H9 (cell line): Measurements from ENCODE around the gene ETFA. TPM values are rescaled to one million over a fixed set of nuclear protein-coding genes. Genes with fewer than 3 reads are reported as not detected.

Experiments used
- DNase-seq: peaks from one replicate; pipeline ENCODE4 v3.0.0-alpha.2; 2017
- H2AFZ ChIP-seq: one replicate; pipeline ENCODE4 v1.6.1; 2013; ENCODE audit warnings: mild to moderate bottlenecking, low read length, control low read depth, moderate library complexity
- H2AK5ac ChIP-seq: 2 replicates; pipeline ENCODE4 v1.6.1; 2013; ENCODE audit warnings: low read length, control low read depth, mixed read lengths; ENCODE audit not compliant: insufficient read length
- H2BK120ac ChIP-seq: one replicate; pipeline ENCODE4 v1.6.1; 2013; ENCODE audit warnings: low read depth, mild to moderate bottlenecking, low read length, control low read depth, inconsistent platforms; ENCODE audit not compliant: poor library complexity, severe bottlenecking
- H2BK12ac ChIP-seq: 2 replicates; pipeline ENCODE4 v1.6.1; 2013; ENCODE audit warnings: low read length, control low read depth, mixed read lengths, low read depth; ENCODE audit not compliant: insufficient read length
- H2BK15ac ChIP-seq: 2 replicates; pipeline ENCODE4 v1.6.1; 2013; ENCODE audit warnings: low read depth, low read length, control low read depth
- H2BK20ac ChIP-seq: one replicate; pipeline ENCODE4 v1.6.1; 2013; ENCODE audit warnings: low read depth, mild to moderate bottlenecking, low read length, control low read depth, inconsistent platforms; ENCODE audit not compliant: poor library complexity, severe bottlenecking
- H2BK5ac ChIP-seq: 2 replicates; pipeline ENCODE4 v1.6.1; 2013; ENCODE audit warnings: low read length, control low read depth, mixed read lengths; ENCODE audit not compliant: insufficient read length
- H3K14ac ChIP-seq: 2 replicates; pipeline ENCODE4 v1.6.1; 2013; ENCODE audit warnings: low read length, control low read depth; ENCODE audit not compliant: insufficient read depth
- H3K18ac ChIP-seq: 2 replicates; pipeline ENCODE4 v1.6.1; 2013; ENCODE audit warnings: low read depth, mild to moderate bottlenecking, mixed read lengths, low read length, control low read depth; ENCODE audit not compliant: insufficient read length
- H3K23ac ChIP-seq: 2 replicates; pipeline ENCODE4 v1.6.1; 2013; ENCODE audit warnings: low read length, control low read depth, mixed read lengths, low read depth; ENCODE audit not compliant: insufficient read length
- H3K23me2 ChIP-seq: 2 replicates; pipeline ENCODE4 v1.6.1; 2013; ENCODE audit warnings: low read depth, mild to moderate bottlenecking, mixed read lengths, low read length, control low read depth; ENCODE audit not compliant: insufficient read length, poor library complexity, severe bottlenecking
- H3K27ac ChIP-seq: 2 replicates; pipeline ENCODE4 v1.5.1; 2013; ENCODE audit warnings: low read length, control low read depth, mixed read lengths, low read depth; ENCODE audit not compliant: insufficient read length
- H3K27me3 ChIP-seq: 2 replicates; pipeline ENCODE4 v1.6.1; 2013; ENCODE audit warnings: low read length, control low read depth, inconsistent platforms; ENCODE audit not compliant: insufficient read depth
- H3K4ac ChIP-seq: 2 replicates; pipeline ENCODE4 v1.6.1; 2013; ENCODE audit warnings: low read depth, mild to moderate bottlenecking, control low read depth, inconsistent platforms, low read length, moderate library complexity
- H3K4me1 ChIP-seq: 2 replicates; pipeline ENCODE4 v1.6.1; 2013; ENCODE audit warnings: low read length, control low read depth, inconsistent platforms; ENCODE audit not compliant: insufficient read depth
- H3K4me2 ChIP-seq: 2 replicates; pipeline ENCODE4 v1.6.1; 2013; ENCODE audit warnings: low read length, control low read depth, mixed read lengths; ENCODE audit not compliant: insufficient read length, insufficient read depth
- H3K56ac ChIP-seq: 2 replicates; pipeline ENCODE4 v1.6.1; 2013; ENCODE audit warnings: low read depth, mild to moderate bottlenecking, mixed read lengths, low read length, control low read depth; ENCODE audit not compliant: insufficient read length
- H3K79me1 ChIP-seq: 2 replicates; pipeline ENCODE4 v1.6.1; 2013; ENCODE audit warnings: low read depth, mild to moderate bottlenecking, moderate library complexity, low read length, control low read depth, inconsistent platforms; ENCODE audit not compliant: insufficient read depth, poor library complexity, severe bottlenecking
- H3K79me2 ChIP-seq: 2 replicates; pipeline ENCODE4 v1.6.1; 2013; ENCODE audit warnings: low read length, control low read depth, inconsistent platforms; ENCODE audit not compliant: insufficient read depth
- H3K9ac ChIP-seq: 2 replicates; pipeline ENCODE4 v1.6.1; 2013; ENCODE audit warnings: low read length, control low read depth, mixed read lengths; ENCODE audit not compliant: insufficient read length; ENCODE audit errors: extremely low read depth
- H3K9me3 ChIP-seq: one replicate; pipeline ENCODE4 v1.6.1; 2013; ENCODE audit warnings: low read depth, low read length, inconsistent platforms; ENCODE audit not compliant: control insufficient read depth
- H3T11ph ChIP-seq: one replicate; pipeline ENCODE4 v1.6.1; 2013; ENCODE audit warnings: mild to moderate bottlenecking, low read length, control low read depth, inconsistent platforms
- H4K20me1 ChIP-seq: one replicate; pipeline ENCODE4 v1.6.1; 2013; ENCODE audit not compliant: control insufficient read depth, insufficient read length, insufficient read depth
- H4K5ac ChIP-seq: 2 replicates; pipeline ENCODE4 v1.6.1; 2013; ENCODE audit warnings: low read depth, mild to moderate bottlenecking, mixed read lengths, low read length, control low read depth; ENCODE audit not compliant: insufficient read length
- H4K8ac ChIP-seq: replicated peaks from 2 replicates; pipeline ENCODE4 v1.6.1; 2013; ENCODE audit warnings: low read length, control low read depth, mixed read lengths, low read depth; ENCODE audit not compliant: insufficient read length
- H4K91ac ChIP-seq: 2 replicates; pipeline ENCODE4 v1.6.1; 2013; ENCODE audit warnings: low read depth, mild to moderate bottlenecking, moderate library complexity, mixed read lengths, low read length, control low read depth; ENCODE audit not compliant: insufficient read length
- H3K27ac Mint-ChIP-seq, 3 experiments: 2 replicates in 2 of 3; 3 replicates in 1 of 3; pipeline ENCODE4 v1.8.0; 2020 to 2021; ENCODE audit warnings: mixed read lengths in 3 of 3, mild to moderate bottlenecking in 1 of 3, moderate library complexity in 1 of 3
- H3K27me3 Mint-ChIP-seq: 2 replicates; pipeline ENCODE4 v1.8.0; 2021; ENCODE audit warnings: low read depth, mild to moderate bottlenecking, moderate library complexity, mixed read lengths
- H3K36me3 Mint-ChIP-seq, 3 experiments: 2 replicates in 2 of 3; 3 replicates in 1 of 3; pipeline ENCODE4 v1.8.0; 2020 to 2021; ENCODE audit warnings: low read depth in 3 of 3, mixed read lengths in 3 of 3; ENCODE audit not compliant: insufficient read depth in 1 of 3
- H3K4me1 Mint-ChIP-seq, 2 experiments: 2 replicates each; pipeline ENCODE4 v1.8.0; 2020; ENCODE audit warnings: mixed read lengths in 2 of 2
- H3K4me3 Mint-ChIP-seq, 2 experiments: 2 replicates in 1 of 2; 3 replicates in 1 of 2; pipeline ENCODE4 v1.8.0; 2020 to 2021; ENCODE audit warnings: mild to moderate bottlenecking in 2 of 2, mixed read lengths in 2 of 2, moderate library complexity in 1 of 2
- H3K9me3 Mint-ChIP-seq, 2 experiments: 2 replicates in 1 of 2; 3 replicates in 1 of 2; pipeline ENCODE4 v1.8.0; 2020; ENCODE audit warnings: mild to moderate bottlenecking in 2 of 2, mixed read lengths in 2 of 2, moderate library complexity in 1 of 2
- WGBS: extraction: QIAGEN DNeasy Blood & Tissue Kit; methylation state at CpG from one replicate; pipeline ENCODE4 v1.1.7; 2013; ENCODE audit warnings: missing lambda C conversion rate, low lambda C conversion rate, mixed read lengths; ENCODE audit not compliant: insufficient read length; ENCODE audit errors: extremely low coverage; 5-methylcytosine and 5-hydroxymethylcytosine counted together
- total RNA-seq: library from RNA; stranded (reverse); gene quantifications from 2 replicates; pipeline ENCODE4 v1.2.1, GENCODE V29; 2021
- TF ChIP-seq, protein P1 (sequence below): fragments of 200-600 bp; sonication (generic); conservative IDR thresholded peaks from 3 replicates; pipeline ENCODE4 v1.8.0; 2021; ENCODE audit warnings: antibody characterized with exemption, mild to moderate bottlenecking

Gene ETFA
- total RNA-seq, 1 experiment from 2014 or later, result 109 TPM

DNA sequence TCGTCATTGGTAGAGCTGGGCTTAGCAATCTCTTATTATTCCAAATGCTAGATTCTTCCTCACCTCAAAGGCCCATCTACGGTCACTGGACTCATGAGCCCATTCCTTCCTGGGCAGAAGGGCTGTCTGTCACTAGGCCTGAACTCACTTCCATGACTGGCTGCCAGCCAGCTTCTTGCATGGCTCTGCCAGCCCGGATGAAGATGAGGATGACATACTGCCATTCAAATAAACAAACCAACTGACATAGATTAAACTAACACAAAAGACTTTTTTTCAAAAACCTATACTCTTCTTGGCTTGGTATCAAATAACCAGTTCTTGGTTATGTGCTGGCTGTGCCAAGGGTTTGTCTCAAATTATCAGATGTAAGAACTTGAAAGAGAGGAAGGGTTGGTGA lies 49.1 kb upstream of the ETFA start:
- no peak for DNase-seq
- Histone ChIP-seq H4K20me1 (no peaks in the 10 kb centered on the region), H2BK5ac (no peak overlapping the region), H3T11ph (no peak overlapping the region), H4K5ac (no peak overlapping the region), H3K79me2 (no peaks in the 10 kb centered on the region), H3K27ac (no peak overlapping the region), H3K23me2 (no peaks in the 10 kb centered on the region), H2BK20ac (no peak overlapping the region), H3K14ac (no peak overlapping the region), H3K9ac (no peak overlapping the region), H3K9me3 (no peaks in the 10 kb centered on the region), H3K56ac (no peak overlapping the region), H3K18ac (no peak overlapping the region), H3K27me3 (no peaks in the 10 kb centered on the region), H2BK120ac (no peak overlapping the region), H3K4me2 (no peak overlapping the region), H2BK15ac (no peak overlapping the region), H2AK5ac (no peak overlapping the region), H4K8ac (no peak overlapping the region), H4K91ac (no peak overlapping the region), H3K4ac (no peak overlapping the region), H3K23ac (no peak overlapping the region), H3K4me1 (no peaks in the 10 kb centered on the region), H2AFZ (no peak overlapping the region), H2BK12ac (no peak overlapping the region), H3K79me1 (no peaks in the 10 kb centered on the region)
- Mint-ChIP-seq H3K4me1 (no peaks in the 10 kb centered on the region), H3K4me3 (no peak overlapping the region), H3K27ac (no peak overlapping the region), H3K9me3 (no peaks in the 10 kb centered on the region), H3K27me3 (peaks cover 3% of the 10 kb centered on the region; the same call in 1 of the 2 replicates), H3K36me3 (no peaks in the 10 kb centered on the region)
- WGBS, result no CpG with 5 or more reads among the region's 3 CpGs
- TF ChIP-seq, protein P1, sequence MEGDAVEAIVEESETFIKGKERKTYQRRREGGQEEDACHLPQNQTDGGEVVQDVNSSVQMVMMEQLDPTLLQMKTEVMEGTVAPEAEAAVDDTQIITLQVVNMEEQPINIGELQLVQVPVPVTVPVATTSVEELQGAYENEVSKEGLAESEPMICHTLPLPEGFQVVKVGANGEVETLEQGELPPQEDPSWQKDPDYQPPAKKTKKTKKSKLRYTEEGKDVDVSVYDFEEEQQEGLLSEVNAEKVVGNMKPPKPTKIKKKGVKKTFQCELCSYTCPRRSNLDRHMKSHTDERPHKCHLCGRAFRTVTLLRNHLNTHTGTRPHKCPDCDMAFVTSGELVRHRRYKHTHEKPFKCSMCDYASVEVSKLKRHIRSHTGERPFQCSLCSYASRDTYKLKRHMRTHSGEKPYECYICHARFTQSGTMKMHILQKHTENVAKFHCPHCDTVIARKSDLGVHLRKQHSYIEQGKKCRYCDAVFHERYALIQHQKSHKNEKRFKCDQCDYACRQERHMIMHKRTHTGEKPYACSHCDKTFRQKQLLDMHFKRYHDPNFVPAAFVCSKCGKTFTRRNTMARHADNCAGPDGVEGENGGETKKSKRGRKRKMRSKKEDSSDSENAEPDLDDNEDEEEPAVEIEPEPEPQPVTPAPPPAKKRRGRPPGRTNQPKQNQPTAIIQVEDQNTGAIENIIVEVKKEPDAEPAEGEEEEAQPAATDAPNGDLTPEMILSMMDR, result no peak
